Peyer's patch (tissue), 4 donors: ENCODE measurements around the gene NANOS1.

Experiments used
- POLR2A ChIP-seq, 2 donors: fragments of 450-650 bp; IDR thresholded peaks; one replicate each; pipeline ENCODE4 v1.5.1; 2017; ENCODE audit warnings: antibody characterized with exemption in 2 of 2, mild to moderate bottlenecking in 2 of 2, moderate library complexity in 2 of 2
- TF ChIP-seq, protein P1 (sequence below), 6 experiments: fragments of 450-650 bp in 4 of 6; fragments of 200-600 bp in 2 of 6; sonication (generic) in 1 of 6; IDR thresholded peaks; one replicate each; pipeline ENCODE4 v1.5.1; 2017 to 2019; ENCODE audit warnings: antibody characterized with exemption in 6 of 6, mild to moderate bottlenecking in 3 of 6, moderate library complexity in 1 of 6

DNA sequence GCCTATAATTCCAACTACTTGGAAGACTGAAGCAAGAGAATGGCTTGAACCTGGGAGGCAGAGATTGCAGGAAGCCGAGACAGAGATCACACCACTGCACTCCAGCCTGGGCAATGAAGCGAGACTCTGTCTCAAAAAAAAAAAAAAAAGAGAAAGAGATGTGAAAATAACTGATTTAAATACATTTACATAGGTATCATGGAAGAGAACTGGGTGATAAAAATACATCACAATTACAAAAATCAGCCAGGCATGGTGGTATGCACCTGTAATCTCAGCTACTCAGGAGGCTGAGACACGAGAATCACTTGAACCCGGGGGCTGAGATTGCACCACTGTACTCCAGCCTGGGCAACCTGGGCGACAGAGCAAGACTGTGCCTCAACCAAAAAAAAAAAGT, 19.8 kb downstream of the NANOS1 start:
- TF ChIP-seq, protein P1, sequence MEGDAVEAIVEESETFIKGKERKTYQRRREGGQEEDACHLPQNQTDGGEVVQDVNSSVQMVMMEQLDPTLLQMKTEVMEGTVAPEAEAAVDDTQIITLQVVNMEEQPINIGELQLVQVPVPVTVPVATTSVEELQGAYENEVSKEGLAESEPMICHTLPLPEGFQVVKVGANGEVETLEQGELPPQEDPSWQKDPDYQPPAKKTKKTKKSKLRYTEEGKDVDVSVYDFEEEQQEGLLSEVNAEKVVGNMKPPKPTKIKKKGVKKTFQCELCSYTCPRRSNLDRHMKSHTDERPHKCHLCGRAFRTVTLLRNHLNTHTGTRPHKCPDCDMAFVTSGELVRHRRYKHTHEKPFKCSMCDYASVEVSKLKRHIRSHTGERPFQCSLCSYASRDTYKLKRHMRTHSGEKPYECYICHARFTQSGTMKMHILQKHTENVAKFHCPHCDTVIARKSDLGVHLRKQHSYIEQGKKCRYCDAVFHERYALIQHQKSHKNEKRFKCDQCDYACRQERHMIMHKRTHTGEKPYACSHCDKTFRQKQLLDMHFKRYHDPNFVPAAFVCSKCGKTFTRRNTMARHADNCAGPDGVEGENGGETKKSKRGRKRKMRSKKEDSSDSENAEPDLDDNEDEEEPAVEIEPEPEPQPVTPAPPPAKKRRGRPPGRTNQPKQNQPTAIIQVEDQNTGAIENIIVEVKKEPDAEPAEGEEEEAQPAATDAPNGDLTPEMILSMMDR (IDR thresholded peaks at IDR 0.05), result no peak
- TF ChIP-seq POLR2A (IDR thresholded peaks at IDR 0.05), result no peak
